HepG2 (cell line): ENCODE data around the gene VKORC1. TPM values are rescaled to one million over a fixed set of nuclear protein-coding genes. Genes with fewer than 3 reads are reported as not detected.

Source experiments
- GPN1 ChIP-seq: sonication (generic); formaldehyde crosslinking; IDR thresholded peaks from 2 replicates; pipeline ENCODE4 v1.5.1; 2020; ENCODE audit warnings: missing genetic modification reagents, borderline replicate concordance
- IRX3 ChIP-seq: sonication (generic); formaldehyde crosslinking; IDR thresholded peaks from 2 replicates; pipeline ENCODE4 v1.8.1; 2023; ENCODE audit warnings: mild to moderate bottlenecking, low read depth, missing genetic modification reagents, borderline replicate concordance
- LRRFIP1 ChIP-seq: sonication (generic); formaldehyde crosslinking; conservative IDR thresholded peaks from 2 replicates; pipeline ENCODE4 v1.4.0; 2020; ENCODE audit warnings: missing genetic modification reagents
- NR1H2 ChIP-seq: sonication (generic); formaldehyde crosslinking; IDR thresholded peaks from 2 replicates; pipeline ENCODE4 v1.8.1; 2022; ENCODE audit warnings: low read depth, missing genetic modification reagents, borderline replicate concordance
- ZFP90 ChIP-seq: sonication (generic); formaldehyde crosslinking; IDR thresholded peaks from 2 replicates; pipeline ENCODE4 v1.8.0; 2022; ENCODE audit warnings: missing genetic modification reagents, mild to moderate bottlenecking, inconsistent platforms, borderline replicate concordance
- ZNF124 ChIP-seq: sonication (generic); formaldehyde crosslinking; IDR thresholded peaks from 2 replicates; pipeline ENCODE4 v1.4.0; 2020; ENCODE audit warnings: missing genetic modification reagents
- ZNF382 ChIP-seq: sonication (generic); formaldehyde crosslinking; IDR thresholded peaks from 2 replicates; pipeline ENCODE4 v1.5.0; 2020; ENCODE audit warnings: missing genetic modification reagents, mild to moderate bottlenecking, borderline replicate concordance
- ZNF530 ChIP-seq: sonication (generic); formaldehyde crosslinking; IDR thresholded peaks from 2 replicates; pipeline ENCODE4 v1.5.0; 2020; ENCODE audit warnings: low read depth, mild to moderate bottlenecking, missing genetic modification reagents
- ZSCAN20 ChIP-seq: sonication (generic); formaldehyde crosslinking; IDR thresholded peaks from 2 replicates; pipeline ENCODE4 v1.4.0; 2020; ENCODE audit warnings: missing genetic modification reagents, mild to moderate bottlenecking, borderline replicate concordance
- polyA plus RNA-seq, 8 experiments: library from polyadenylated mRNA; depleted of rRNA in 3 of 8; stranded (reverse) in 7 of 8; unstranded in 1 of 8; fragments of >200 nt; fragmentation: Illumina TruSeq in 4 of 8; extraction: Trizol in 4 of 8; gene quantifications; 2 replicates each; pipeline versions ENCODE4 v1.2.1 to v1.2.3, GENCODE V29; 2011 to 2016; ENCODE audit warnings: low read depth in 4 of 8, missing spikeins in 1 of 8, mixed read lengths in 1 of 8; ENCODE audit not compliant: insufficient read depth in 1 of 8
- total RNA-seq, 5 experiments: library from RNA; depleted of rRNA; stranded (reverse); fragments of >200 nt; fragmentation: Illumina TruSeq; extraction: Trizol; gene quantifications; 2 replicates each; pipeline ENCODE4 v1.2.3, GENCODE V29; 2016; ENCODE audit warnings: low read depth in 1 of 5

Gene VKORC1
- total and polyA plus RNA-seq, 2 of the 13 experiments (the other 11 are each of a cell fraction or from before 2014, with no cell fraction given), result 141 to 615 TPM

- no peak for TF ChIP-seq LRRFIP1 (CRISPR knock-in tag)
- no peak for TF ChIP-seq NR1H2
- no peak for TF ChIP-seq ZSCAN20 (CRISPR knock-in tag)
- TF ChIP-seq GPN1 (CRISPR knock-in tag), result no peak
- TF ChIP-seq ZNF124 (CRISPR knock-in tag), result no peak
- TF ChIP-seq ZFP90 (CRISPR knock-in tag), result no peak
- TF ChIP-seq ZNF382 (CRISPR knock-in tag), result no peak
- TF ChIP-seq ZNF530 (CRISPR knock-in tag), result no peak
- TF ChIP-seq IRX3 (CRISPR knock-in tag), result no peak
These were observed 12.2 kb upstream of the VKORC1 start (continued) for GRCh38 chr16:31106509-31107464.
